Calu3 (cell line): ENCODE data around the gene SCNN1A. TPM values are rescaled to one million over a fixed set of nuclear protein-coding genes. Genes with fewer than 3 reads are reported as not detected.
A peak's percentile ranks its signal among the peaks of the same experiment; 100 is the strongest.

Source experiments
- BruUV-seq: library from RNA; stranded (reverse); fragments of 400-500 nt; replicated peaks from 2 replicates; lab custom pipeline; 2021; lab: Mats Ljungman, UMichigan
- CTCF ChIA-PET: fragments of 300-600 bp; sonication (Branson Sonifier 250); formaldehyde crosslinking; loops from one replicate; lab custom pipeline; 2022; ENCODE audit warnings: antibody characterized with exemption; lab: Charles Lee
- DNase-seq: peaks from one replicate; pipeline ENCODE4 v3.0.0; 2022
- H3K27ac Mint-ChIP-seq: one replicate; pipeline ENCODE4 v1.8.0; 2022; ENCODE audit warnings: mixed read lengths; ENCODE audit not compliant: unreplicated experiment
- H3K27me3 Mint-ChIP-seq: one replicate; pipeline ENCODE4 v1.8.0; 2022; ENCODE audit warnings: mixed read lengths; ENCODE audit not compliant: unreplicated experiment
- H3K36me3 Mint-ChIP-seq: one replicate; pipeline ENCODE4 v1.8.0; 2022; ENCODE audit warnings: mild to moderate bottlenecking, moderate library complexity, mixed read lengths; ENCODE audit not compliant: insufficient read depth, unreplicated experiment
- H3K4me1 Mint-ChIP-seq: one replicate; pipeline ENCODE4 v1.8.0; 2022; ENCODE audit warnings: mild to moderate bottlenecking, low read depth, mixed read lengths; ENCODE audit not compliant: unreplicated experiment
- H3K4me3 Mint-ChIP-seq: one replicate; pipeline ENCODE4 v1.8.0; 2022; ENCODE audit warnings: mild to moderate bottlenecking, low read depth, moderate library complexity, mixed read lengths; ENCODE audit not compliant: unreplicated experiment
- H3K9me3 Mint-ChIP-seq: one replicate; pipeline ENCODE4 v1.8.0; 2022; ENCODE audit warnings: low read depth, mixed read lengths; ENCODE audit not compliant: unreplicated experiment
- CTCF ChIP-seq: fragments of 200-600 bp; IDR thresholded peaks from one replicate; pipeline ENCODE4 v1.8.0; 2022; ENCODE audit warnings: antibody characterized with exemption; ENCODE audit not compliant: unreplicated experiment
- intact Hi-C: fragments of 100-400 bp; cut with micrococcal nuclease; formaldehyde crosslinking; loops from one replicate; pipeline ENCODE4 v1.10.0; 2022; ENCODE audit not compliant: unreplicated experiment
- total RNA-seq: library from RNA; stranded (reverse); gene quantifications from 2 replicates; pipeline ENCODE4 v1.2.3, GENCODE V29; 2022

The SCNN1A gene
- total RNA-seq, 1 experiment from 2014 or later = 53.5 TPM

GRCh38 chr12:6364044-6364374 is 11.4 kb downstream of the SCNN1A start:
- no peak for DNase-seq

GRCh38 chr12:6363330-6364043 is 11.9 kb downstream of the SCNN1A start:
- Mint-ChIP-seq H3K36me3 (peaks cover 40% of the 10 kb centered on the region), H3K4me3 (peak overlapping the region; percentile 65), H3K9me3 (no peaks in the 10 kb centered on the region), H3K27ac (peak overlapping the region; percentile 76), H3K4me1 (peaks cover 31% of the 10 kb centered on the region), H3K27me3 (no peaks in the 10 kb centered on the region)
- intact Hi-C loops = no loop called here
- TF ChIP-seq CTCF = no peak
- no TSS peak for BruUV-seq
- CTCF ChIA-PET = interaction anchor here (0.7 to 1.4 kb wide), 4 partner anchors 11 to 45 kb away, joined by 3 to 8 read pairs (median 4); no protein-coding TSS in a partner anchor
- DNase-seq = peak; percentile 83

More at GRCh38 chr12:6364044-6364374, 11.4 kb downstream of the SCNN1A start:
- Mint-ChIP-seq H3K4me1 (peaks cover 36% of the 10 kb centered on the region), H3K36me3 (peaks cover 40% of the 10 kb centered on the region), H3K9me3 (no peaks in the 10 kb centered on the region), H3K27ac (peak overlapping the region; percentile 76), H3K4me3 (peak overlapping the region; percentile 65), H3K27me3 (no peaks in the 10 kb centered on the region)
- CTCF ChIA-PET = interaction anchor here (1.4 kb wide), 1 partner anchor 29 kb away, joined by 8 read pairs; no protein-coding TSS in a partner anchor
- intact Hi-C loops = no loop called here
- TSS peak; percentile 55 for BruUV-seq
- TF ChIP-seq CTCF = no peak

- H3K9me3 Mint-ChIP-seq = no peaks in the 10 kb centered on the region
Observed at GRCh38 chr12:6363010-6363329, 12.4 kb downstream of the SCNN1A start.

GRCh38 chr12:6362403-6362802 is 13.0 kb downstream of the SCNN1A start:
- H3K9me3 Mint-ChIP-seq = no peaks in the 10 kb centered on the region
- peaks cover 31% of the 10 kb centered on the region for H3K4me1 Mint-ChIP-seq
- TF ChIP-seq CTCF = no peak
- peak overlapping the region; percentile 29 for H3K4me3 Mint-ChIP-seq
- H3K27me3 Mint-ChIP-seq = no peaks in the 10 kb centered on the region
- peaks cover 40% of the 10 kb centered on the region for H3K36me3 Mint-ChIP-seq
- DNase-seq = no peak
- intact Hi-C loops = no loop called here
- H3K27ac Mint-ChIP-seq = no peak overlapping the region
- no TSS peak for BruUV-seq
- CTCF ChIA-PET = interaction anchor here (1.2 kb wide), 1 partner anchor 23 kb away, joined by 4 read pairs; no protein-coding TSS in a partner anchor

More at GRCh38 chr12:6363010-6363329, 12.4 kb downstream of the SCNN1A start:
- Mint-ChIP-seq H3K27me3 (no peaks in the 10 kb centered on the region), H3K27ac (no peak overlapping the region), H3K4me3 (peak overlapping the region; percentile 65), H3K36me3 (peaks cover 40% of the 10 kb centered on the region), H3K4me1 (peaks cover 31% of the 10 kb centered on the region)
- CTCF ChIA-PET = interaction anchor here (0.9 to 1.4 kb wide), 3 partner anchors 11 to 28 kb away, joined by 4 to 8 read pairs (median 4); no protein-coding TSS in a partner anchor
- no peak for TF ChIP-seq CTCF
- no TSS peak for BruUV-seq
- intact Hi-C loops = no loop called here
- DNase-seq = no peak
